NCI-H187 treated with DMSO at 0.1 percent for 48 hours (cell line): ENCODE results near the gene MAPK14.

Source experiments
- DNase-seq: peaks from one replicate; lab custom pipeline; 2025; lab: John Stamatoyannopoulos, UW

Gene MAPK14

DNA sequence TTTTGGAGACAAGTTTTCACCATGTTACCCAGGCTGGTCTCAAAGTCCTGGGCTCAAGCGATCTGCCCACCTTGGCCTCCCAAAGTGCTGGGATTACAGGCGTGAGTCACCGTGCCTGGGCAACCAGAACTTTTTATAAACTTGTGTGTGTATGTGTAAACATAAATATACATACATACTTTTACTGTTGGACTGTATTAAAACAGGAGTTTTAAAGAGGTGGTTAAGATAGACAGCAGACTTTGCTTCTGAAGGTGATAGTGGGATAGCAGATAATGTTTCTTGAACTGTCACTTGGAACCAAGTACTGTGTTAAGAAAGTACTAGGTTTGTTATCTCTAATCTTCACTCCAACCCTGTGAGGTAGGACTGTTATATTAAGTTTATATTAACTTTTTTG lies 74.1 kb downstream of the MAPK14 start:
- DNase-seq = no peak

GRCh38 chr6:36102853-36103252 lies 75.2 kb downstream of the MAPK14 start:
- DNase-seq = no peak

GRCh38 chr6:36104836-36105235 lies 77.2 kb downstream of the MAPK14 start:
- no peak for DNase-seq

GRCh38 chr6:36109092-36109491 lies 81.5 kb downstream of the MAPK14 start:
- DNase-seq = no peak

- DNase-seq = no peak
These were observed 82.4 kb downstream of the MAPK14 start for GRCh38 chr6:36110050-36110449.

DNA sequence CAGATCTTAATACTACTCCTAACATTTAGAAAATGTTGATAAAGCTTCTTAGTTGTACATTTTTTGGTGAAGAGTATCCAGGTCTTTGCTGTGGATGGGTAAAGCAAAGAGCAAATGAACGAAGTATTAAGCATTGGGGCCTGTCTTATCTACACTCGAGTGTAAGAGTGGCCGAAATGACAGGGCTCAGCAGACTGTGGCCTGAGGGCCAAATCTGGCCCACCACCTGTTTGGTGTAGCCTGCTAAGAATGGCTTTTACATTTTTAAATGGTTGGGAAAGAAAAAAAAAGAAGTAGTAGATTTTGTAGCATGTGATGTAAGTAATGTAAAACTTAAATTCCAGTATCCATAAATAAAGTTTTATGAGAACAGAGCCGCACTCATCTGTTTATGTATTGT lies 83.3 kb downstream of the MAPK14 start:
- no peak for DNase-seq

DNA sequence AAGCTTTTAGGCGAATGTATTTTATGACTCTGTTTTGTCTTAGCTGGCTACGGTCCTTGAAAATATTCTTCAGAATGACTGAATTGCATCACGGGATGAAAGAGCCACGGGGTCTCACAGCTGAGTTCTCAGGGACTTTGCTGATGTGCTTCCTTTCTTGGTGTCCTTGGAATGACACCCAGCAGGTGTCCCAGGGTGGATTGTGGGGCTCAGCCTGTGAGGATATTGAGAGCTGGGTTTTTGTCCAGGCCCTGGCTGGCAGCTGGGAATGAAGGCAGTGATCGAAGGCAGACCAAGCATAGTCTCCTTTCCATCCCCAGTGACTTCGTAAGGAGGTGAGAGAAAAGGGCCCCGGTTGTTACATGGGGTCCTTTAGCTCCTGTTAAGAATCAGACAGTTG lies 83.9 kb downstream of the MAPK14 start:
- DNase-seq = no peak

- DNase-seq = no peak
These were observed 85.4 kb downstream of the MAPK14 start for GRCh38 chr6:36113049-36113448.

DNA sequence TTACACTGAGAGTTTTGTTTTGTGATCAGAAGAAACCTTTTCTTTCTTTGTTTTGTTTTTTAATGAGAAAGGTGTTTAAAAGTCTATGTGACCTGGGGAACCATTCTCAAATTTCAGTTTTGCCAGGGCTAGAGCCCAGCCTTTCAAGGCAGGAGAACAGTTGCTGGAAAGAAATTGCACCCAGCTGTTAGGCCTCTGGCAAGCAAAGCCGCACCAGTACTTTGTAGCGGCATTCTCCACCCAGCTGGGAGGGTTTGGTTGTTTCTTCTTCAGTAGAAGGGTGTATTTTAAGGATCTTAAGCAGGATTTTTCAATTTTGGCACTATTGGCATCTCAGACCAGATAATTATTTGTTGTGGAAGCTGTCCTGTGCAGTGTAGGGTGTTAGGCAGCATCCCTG lies 86.1 kb downstream of the MAPK14 start:
- no peak for DNase-seq

DNA sequence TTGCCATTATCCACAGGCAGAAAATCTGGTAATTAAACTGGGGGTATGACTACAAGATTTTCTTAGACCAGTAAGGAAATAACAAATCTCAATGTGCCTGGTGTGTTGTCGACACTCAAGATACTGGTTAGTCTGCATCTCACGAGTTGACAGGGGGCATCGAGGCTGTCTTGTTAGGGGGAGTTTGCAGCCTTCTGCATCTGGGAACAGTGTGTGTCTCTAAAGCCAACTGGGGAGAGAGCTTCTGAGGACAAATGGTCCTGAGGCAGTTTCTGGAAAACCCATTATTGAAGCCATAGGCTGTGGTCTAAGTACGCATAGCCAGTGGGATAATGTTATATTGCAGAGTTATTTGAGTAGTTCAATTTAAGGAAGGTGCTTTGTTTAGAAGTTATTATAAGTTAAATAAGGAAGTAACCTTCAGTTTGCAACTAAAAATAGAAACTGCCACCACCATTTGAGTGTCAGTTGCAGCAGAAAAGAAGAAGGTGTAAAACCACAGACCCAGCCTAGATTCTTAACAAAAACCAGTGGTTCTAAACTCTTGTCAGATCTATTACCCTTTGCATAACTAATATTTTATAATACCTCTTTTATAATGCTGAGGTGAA lies 87.3 kb downstream of the MAPK14 start:
- DNase-seq = no peak

GRCh38 chr6:36115412-36115811 lies 87.8 kb downstream of the MAPK14 start:
- no peak for DNase-seq

- no peak for DNase-seq
These were observed 88.7 kb downstream of the MAPK14 start for GRCh38 chr6:36116066-36116864.

DNA sequence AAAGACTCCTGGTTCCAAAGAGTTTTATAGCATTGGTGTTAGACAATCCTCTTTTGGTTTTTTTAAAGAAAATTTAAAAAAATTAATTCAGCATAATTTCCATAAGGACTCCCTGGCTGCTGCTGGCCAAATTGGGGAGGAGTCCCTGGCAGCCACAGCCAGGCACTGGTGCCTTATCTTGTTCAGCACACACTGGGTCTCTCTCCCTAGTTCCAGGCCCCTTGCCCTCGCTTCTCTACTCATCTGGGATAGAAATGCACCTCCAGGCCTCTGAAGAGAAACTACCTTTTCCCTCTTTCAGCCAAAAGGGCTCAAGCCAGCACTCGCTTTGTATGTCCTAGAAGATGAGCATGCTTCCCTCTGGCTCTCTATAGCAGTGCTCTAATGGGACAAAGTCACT lies 89.3 kb downstream of the MAPK14 start:
- DNase-seq = no peak

DNA sequence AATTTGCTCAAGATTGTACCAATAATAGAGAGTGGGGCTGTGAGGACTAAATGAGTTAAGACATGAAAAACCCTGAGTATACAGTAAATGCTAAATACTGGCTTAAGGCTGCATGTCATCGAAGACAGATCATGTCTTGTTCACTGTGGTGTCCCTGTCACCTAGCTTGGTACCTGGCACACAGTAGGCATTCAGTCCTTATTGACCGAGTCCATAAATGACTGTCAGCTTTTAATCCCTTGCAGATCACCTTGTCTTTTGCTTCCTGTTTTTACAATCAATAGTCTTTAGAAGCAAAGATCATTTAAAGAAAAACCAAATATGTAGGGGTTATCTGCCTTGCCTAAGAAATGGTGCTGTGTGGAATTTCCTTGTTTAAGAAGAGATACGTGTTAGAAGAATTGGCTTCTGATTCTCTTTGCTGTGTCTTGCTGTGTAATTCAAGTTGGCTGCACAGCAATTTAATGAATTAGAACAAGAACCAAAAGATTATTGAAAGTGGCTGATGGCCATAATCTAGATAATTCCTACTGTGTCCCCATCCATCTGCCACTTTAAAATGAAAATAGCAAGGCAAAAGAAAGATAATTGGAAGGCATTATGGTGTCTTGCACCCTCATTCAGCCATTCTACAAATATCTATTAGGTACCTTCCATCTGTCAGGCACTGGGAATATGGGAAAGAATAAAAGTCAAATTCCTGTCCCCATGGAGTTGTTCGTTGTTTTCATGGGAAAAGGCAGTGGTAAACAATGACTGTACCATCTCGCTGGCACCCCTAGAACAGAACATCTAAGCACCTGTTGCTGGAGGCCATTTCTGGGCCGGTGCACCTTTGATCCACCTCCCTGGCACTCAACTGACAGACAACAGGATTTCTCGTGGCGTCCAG lies 90.3 kb downstream of the MAPK14 start:
- no peak for DNase-seq

DNA sequence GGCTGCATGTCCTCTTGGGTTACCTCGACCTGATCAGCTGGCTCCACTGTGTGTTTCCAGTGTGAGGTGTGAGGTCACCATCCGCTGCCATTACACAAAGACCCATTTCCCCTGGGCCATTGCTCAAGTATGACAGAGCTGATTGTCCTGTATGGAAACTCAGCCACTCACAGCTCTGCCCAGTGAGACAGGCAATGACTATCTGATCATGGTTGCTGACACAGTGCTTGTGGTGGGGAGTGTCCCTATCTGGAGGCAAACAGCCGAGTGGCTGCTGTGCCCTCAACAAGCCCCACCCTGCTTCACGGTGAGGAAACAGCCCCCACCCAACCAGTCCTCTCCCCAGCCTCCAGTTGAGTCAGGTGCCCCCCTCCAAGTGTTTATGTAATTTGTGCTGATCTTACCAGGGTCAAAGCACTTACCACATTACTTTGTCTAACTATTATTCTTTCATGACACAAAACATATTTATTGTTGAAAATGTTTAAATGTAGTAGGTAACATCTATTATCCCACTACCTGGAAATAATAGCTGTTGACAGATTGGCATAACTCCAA lies 91.0 kb downstream of the MAPK14 start:
- DNase-seq = no peak

- DNase-seq = no peak
These were observed 91.6 kb downstream of the MAPK14 start for GRCh38 chr6:36119209-36119608.

DNA sequence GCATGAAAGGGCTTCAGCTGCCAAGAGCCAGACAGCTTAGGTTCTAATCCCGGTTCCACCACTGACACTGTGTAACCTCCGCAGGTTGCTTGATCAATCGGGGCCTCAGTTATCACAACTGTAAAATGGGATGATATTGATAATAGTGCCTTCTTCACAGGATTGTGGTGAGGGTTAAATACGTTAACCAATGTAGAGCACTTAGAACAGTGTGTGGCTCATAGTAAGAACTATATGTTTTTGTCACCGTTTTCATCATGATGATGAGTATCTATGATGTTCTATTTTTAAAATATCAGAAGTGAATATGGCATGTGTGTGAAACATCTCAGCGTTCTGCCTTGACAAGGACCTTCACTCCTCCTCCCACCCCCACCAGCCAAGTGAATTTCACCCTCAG lies 92.4 kb downstream of the MAPK14 start:
- DNase-seq = no peak

GRCh38 chr6:36120539-36120938 lies 92.9 kb downstream of the MAPK14 start:
- no peak for DNase-seq

- DNase-seq = no peak
These were observed 93.6 kb downstream of the MAPK14 start for GRCh38 chr6:36120979-36121786.

DNA sequence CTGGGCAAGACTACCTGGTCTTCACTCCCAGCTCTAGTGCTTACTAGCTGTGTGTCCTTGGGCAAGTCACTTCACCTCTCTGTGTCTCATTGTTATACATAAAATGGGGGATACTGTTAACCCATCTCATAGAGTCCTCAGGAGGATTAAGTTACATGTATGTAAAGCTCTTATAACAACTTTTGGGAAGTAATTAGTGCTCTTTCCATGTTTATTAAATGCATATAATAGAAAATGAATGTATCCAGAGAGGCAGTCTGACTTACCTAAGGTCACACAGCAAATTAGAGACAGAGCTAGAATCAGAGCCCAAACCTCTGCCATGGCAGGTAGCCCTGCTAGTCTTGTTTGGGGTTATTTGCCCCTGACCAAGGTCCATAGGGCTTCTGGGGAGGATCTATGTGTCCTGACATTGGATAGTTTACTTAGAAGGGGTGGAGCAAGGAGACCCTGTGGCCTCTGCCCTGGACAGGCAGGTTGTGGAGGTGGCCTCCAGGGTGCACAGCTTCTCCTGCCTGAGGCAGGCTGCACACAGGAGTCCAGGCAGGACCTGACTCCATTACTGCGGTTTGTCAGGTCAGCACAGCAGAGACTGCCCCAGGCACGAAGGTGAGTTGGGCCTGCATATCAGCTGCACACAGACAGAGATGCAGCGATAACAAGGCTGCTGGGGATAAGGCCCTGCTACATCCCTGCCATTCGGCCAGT lies 94.3 kb downstream of the MAPK14 start:
- DNase-seq = no peak
